Measurements from ENCODE around the gene C8A.

The C8A gene

GRCh38 chr1:56927171-56927570, 72.6 kb downstream of the C8A start:
- no peak for DNase-seq

- DNase-seq, result no peak
Observed at GRCh38 chr1:56927986-56928385, 73.4 kb downstream of the C8A start.

GRCh38 chr1:56929492-56929891, 74.9 kb downstream of the C8A start:
- no peak for DNase-seq

- no peak for DNase-seq
Observed at GRCh38 chr1:56931211-56931610, 76.6 kb downstream of the C8A start.

GRCh38 chr1:56931686-56932085, 77.1 kb downstream of the C8A start:
- no peak for DNase-seq

- no peak for DNase-seq
Observed at GRCh38 chr1:56933161-56933560, 78.6 kb downstream of the C8A start.

- DNase-seq, result no peak
Observed at GRCh38 chr1:56933606-56934005, 79.0 kb downstream of the C8A start.

- no peak for DNase-seq
Observed at GRCh38 chr1:56934430-56935060, 79.9 kb downstream of the C8A start.

- no peak for DNase-seq
Observed at GRCh38 chr1:56938646-56939045, 84.0 kb downstream of the C8A start.

GRCh38 chr1:56939209-56939608, 84.6 kb downstream of the C8A start:
- no peak for DNase-seq

- no peak for DNase-seq
Observed at GRCh38 chr1:56940039-56940438, 85.4 kb downstream of the C8A start.

GRCh38 chr1:56948403-56949023, 93.9 kb downstream of the C8A start:
- DNase-seq, result peak in 1 of 4 experiments; percentile 6

- DNase-seq, result no peak
Observed at GRCh38 chr1:56952501-56952900, 97.9 kb downstream of the C8A start.

GRCh38 chr1:56953386-56953785, 98.8 kb downstream of the C8A start:
- no peak for DNase-seq

GRCh38 chr1:56954664-56955063, 100.1 kb downstream of the C8A start:
- DNase-seq, result no peak

- DNase-seq, result no peak
Observed at GRCh38 chr1:56957931-56958330, 103.3 kb downstream of the C8A start.

- no peak for DNase-seq
Observed at GRCh38 chr1:56958526-56958925, 103.9 kb downstream of the C8A start.

- no peak for DNase-seq
Observed at GRCh38 chr1:56961426-56961825, 106.8 kb downstream of the C8A start.

GRCh38 chr1:56963667-56964066, 109.1 kb downstream of the C8A start:
- no peak for DNase-seq

GRCh38 chr1:56964349-56965017, 109.9 kb downstream of the C8A start:
- DNase-seq, result no peak

- DNase-seq, result no peak
Observed at GRCh38 chr1:56965191-56965590, 110.6 kb downstream of the C8A start.

GRCh38 chr1:56965916-56966697, 111.5 kb downstream of the C8A start, which contains the start of gene C8B:
Gene C8B, minus strand, starts transcription at chr1:56966015. Its CDS starts 67 bp downstream, at chr1:56965948.
- no peak for DNase-seq

- no peak for DNase-seq
Observed at GRCh38 chr1:56966698-56966999, 112.1 kb downstream of the C8A start.

- DNase-seq, result no peak
Observed at GRCh38 chr1:56967355-56967754, 112.8 kb downstream of the C8A start.

Measured in suppressor macrophage (primary cell).